Activated CD8-positive, alpha-beta memory T cell treated with anti-CD3 and anti-CD28 coated beads for 24 hours (primary cell): Measurements from ENCODE around the gene TMEM238.

ENCODE experiments used
- DNase-seq: peaks from one replicate; pipeline ENCODE4 v3.0.0-alpha.2; 2020

Gene TMEM238

DNA sequence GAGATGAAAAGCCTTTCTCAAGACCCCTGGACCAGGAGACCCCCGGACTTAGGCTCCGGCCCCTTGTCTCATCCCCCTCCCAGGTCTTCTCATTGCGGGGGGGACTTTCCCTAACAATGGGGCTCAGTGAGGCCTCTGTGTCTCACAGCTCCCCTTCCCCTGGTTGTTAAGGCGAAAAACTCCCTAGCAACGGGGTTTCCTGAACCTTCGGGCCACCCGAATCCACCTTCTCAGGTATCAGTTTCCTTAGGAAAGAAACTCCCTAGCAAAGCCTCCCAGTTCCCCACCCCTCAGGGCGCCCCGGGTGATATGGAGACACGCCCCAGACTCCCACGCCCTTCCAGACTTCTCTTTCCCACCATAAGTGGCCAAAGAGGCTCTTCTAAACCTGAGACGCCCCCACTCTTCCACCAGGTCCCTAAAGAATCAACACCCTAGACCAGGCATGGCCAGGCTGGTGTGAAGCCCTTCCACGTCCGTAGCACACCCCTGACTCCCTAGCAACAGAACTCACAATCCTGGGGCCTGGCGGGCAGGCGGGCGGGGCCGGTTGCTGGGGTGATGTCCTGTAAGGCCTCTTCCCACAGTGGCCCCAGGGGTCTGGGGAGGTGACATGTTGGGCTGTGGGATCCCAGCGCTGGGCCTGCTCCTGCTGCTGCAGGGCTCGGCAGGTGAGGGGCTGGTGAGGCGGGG, 7.7 kb downstream of the TMEM238 start, which contains the start of gene TMEM190:
Gene TMEM190, plus strand, starts transcription at position 586 of the 693 bp plus-strand sequence. Its CDS starts 28 bp downstream, at position 614.
- no peak for DNase-seq

DNA sequence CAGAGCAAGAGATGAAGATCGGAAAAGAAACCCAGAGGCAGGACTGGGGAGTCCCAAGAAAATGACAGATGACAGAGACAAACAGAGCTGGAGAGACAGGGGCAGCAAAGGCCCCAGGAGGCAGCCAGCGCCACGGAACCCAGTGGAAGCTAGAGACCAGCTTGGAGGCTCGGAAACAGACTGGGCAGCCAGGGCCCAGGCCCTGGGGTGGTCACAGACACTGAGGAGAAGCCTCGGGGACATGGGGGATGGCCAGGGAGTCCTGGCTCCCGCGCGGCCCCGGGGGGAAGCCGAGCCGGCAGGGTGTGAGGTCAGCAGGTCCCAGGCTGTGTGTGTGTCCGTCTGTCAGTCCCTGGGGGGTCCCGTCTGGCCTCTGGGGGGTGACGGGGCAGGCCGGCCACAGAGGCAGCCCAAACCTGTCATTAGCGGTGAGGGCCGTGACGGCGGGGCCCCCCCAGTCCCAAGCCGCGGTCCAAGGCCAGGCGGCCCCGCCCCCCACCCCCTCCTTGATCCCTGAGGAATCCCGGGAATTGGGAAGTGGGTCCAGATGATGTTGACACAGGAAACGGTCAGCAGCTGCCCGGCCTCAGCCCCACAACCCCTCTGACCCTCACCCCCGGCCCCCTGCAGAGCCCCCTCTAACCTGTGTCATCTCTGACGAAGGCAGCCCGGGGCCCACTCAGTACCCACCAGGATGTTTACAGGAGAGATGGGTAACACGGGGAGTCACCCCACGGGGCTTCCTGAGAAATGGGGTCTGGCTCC, 9.9 kb downstream of the TMEM238 start:
- DNase-seq, result no peak

DNA sequence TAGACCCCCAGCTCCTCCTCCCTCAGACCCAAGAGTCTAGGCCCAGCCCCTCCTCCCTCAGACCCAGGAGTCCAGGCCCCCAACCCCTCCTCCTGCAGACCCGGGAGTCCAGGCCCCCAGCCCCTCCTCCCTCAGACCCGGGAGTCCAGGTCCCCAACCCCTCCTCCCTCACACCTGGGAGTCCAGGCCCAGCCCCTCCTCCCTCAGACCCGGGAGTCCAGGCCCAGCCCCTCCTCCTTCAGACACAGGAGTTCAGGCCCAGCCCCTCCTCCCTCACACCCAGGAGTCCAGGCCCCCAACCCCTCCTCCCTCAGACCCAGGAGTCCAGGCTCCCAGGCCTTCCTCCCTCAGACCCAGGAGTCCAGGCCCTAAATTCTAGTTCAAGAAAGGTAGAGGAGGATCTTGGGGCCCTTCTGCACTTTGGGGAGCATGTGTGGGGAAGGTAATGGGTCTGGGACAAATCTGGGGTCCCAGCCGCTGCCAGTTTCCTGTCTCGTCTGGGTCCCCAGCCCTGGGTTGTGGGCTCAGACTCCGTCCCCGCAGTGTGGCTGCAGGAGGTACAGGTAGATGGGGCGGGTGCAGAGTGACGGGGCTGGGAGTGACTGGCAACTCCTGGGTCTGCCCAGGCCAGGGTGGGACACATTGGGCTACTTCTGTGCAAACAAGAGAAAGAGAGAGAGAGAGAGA, 10.6 kb downstream of the TMEM238 start:
- DNase-seq, result no peak

DNA sequence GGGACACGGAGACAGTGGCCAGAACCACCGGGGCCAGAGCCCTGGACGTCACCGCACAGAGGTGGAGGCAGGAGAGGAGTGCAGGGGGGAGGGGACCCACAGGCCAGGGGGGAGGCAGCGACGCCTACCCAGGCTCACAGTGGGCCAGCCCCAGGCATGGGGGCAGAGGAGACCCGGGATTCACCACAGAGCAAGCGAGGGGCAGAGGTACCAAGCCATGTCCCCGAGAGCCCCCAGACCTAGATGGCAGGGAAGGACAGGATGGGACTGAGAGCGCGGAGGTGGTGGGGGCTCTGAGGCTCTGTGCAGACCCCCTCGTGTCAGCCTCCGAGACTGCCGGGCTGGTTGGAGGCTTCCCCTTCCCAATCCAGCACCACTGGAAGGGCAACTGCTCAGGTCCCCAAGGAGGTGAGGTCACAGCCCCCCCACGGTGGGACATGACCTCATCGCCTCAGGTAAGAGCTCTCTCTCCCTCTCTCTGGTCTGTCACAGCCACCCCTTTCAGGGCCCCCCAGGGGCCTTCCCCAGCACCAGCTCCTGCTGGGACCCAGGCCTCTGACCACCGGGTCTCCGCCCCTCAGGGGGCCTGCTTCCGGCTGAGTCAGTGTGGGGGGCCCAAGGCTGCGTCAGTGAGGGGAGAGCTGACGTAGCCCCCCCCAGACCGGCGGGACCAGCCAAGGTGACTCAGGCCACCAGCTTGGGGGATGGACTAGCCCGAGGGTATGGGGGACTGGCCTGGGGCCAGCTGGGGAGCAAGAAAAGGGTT, 11.6 kb downstream of the TMEM238 start:
- DNase-seq, result peak; percentile 60

DNA sequence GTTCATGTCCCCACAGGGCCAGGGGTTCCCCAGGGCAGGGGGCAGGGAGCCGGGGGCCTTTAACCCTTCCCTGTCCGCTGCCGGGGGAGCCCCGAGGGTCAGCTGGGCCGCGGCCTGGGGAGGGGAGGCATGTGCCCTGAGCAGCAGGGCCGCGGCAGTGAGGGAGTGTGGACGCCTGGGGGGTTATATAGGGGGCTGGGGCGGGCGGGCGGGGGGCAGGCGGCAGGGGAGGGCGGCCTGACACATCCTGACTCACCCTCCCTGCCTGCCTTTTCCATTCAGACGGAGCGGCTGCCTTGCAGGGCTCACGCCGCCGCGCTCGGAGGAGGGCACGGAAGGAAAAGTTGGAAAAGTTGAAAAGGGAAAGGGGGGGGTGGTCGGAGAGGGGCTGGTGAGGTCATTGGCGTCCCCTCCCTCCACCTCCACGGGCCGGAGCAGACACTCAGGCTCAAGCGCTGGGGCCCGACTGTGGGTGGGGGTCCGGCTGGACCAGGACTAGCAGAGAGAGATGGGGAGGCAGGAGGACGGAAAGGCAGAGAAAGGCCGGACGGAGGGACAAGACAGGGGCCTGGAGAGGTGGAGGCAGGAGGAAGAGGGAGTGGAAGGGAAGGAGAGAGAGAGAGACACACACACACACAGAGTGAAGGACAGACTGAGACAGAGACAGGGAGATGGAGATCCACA, 13.6 kb downstream of the TMEM238 start, which contains the start of gene IL11:
Gene IL11, minus strand, starts transcription at position 159 of the 684 bp plus-strand sequence. Its CDS starts 153 bp downstream, at position 6.
- DNase-seq, result no peak

DNA sequence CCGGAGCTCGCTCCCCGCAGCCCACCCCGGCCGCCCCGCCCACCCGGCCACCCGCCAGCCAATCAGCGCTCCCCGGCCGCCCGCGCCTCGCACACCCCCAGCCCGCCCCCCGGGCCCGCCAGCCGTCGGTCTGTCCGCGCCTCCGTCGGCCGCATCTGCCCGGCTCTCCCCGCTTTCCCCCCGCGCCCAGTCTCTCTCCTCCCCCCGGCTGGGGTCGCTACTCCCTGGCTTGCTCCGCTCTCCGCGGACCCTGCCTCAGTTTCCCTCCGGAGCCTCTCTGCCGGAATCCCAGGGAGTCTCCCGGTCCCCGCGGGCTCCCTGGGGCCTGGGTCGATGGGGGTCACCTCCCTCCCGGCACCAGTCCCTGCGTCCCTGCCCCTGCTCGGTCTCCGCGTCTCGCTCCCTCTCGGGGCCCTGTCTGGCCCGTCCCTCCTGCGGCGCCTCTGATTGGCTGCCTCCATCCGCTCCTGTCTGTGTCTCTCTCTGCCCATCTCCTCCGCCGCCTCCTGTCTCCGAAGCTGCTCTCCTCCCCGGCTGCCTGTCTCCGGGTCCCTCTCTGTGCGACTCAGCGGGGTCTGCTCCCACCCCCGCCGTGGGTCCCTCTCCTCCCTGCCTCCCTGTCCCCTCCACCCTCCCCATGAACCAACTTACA, 14.3 kb downstream of the TMEM238 start:
- DNase-seq, result peak; percentile 71

DNA sequence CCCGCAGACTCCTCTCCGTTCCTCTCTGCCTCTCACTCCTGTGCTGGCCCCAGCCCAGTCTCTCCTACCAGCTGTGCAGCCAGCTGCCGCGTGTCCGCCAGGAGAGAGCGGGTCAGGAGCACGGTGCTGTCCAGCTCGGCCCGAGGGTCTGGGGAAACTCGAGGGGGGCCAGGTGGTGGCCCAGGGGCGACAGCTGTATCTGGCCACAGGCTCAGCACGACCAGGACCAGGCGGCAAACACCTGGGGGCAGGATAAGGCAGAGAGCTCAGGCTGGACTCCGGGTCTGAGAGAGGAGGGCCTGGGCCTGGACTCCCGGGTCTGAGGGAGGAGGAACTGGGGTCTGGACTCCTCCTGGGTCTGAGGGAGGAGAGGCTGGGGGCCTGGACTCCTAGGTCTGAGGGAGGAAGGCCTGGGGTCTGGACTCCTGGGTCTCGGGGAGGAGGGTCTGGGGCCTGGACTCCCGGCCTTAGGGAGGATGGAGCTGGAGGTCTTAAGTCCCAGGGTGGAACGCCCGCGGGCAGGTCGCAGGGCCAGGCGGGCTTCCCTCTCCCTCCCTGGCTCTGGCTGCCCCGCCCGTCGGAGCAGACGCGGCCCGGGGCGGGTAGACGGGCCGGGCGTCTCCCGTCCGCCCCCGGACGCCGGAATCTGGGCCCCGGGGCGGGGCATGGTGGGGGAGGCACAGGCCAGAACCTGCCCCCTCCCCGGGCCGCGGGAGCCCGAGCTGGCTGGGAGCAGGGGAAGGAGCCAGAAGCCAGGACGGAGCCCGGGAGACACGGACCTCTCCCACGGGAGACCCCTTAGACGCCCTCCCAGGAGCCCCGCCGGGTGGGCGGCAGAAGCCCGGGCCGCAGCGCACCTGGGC, 15.2 kb downstream of the TMEM238 start:
- DNase-seq, result peak; percentile 68

DNA sequence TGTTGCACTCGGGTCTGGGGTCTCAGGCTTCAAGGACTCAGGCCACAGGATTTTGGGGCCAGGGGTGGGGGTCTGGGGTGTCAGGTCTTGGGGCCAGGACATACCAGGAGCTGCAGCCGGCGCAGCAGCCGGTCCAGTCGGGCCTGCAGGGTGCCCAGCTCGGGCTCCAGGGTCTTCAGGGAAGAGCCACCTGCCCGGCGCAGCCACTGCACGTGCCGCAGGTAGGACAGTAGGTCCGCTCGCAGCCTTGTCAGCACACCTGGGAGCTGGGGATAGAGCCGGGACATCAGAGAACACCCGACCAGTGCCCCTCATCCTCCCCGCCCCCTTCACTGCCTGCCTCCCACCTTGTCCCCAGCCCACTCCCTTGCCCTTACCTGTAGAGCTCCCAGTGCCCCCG, 16.0 kb downstream of the TMEM238 start:
- DNase-seq, result no peak

DNA sequence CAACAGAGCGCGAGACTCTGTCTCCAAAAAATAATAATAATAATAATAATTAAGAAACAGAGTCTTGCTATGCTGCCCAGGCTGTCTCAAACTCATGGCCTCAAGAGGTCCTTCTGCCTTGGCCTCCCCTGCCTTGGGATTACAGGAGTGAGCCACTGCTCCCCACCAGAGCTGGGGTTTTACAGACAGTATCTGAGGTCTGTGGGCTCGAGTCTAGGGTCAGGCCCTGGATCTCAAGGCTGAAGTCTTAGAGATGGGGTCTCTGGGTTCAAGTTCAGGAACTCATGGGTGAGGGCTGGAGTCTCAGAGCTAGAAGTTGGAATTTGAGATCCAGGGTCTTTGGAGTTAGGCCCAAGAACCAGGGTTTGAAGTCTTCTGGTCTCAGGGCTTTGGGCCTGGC, 17.3 kb downstream of the TMEM238 start:
- no peak for DNase-seq

DNA sequence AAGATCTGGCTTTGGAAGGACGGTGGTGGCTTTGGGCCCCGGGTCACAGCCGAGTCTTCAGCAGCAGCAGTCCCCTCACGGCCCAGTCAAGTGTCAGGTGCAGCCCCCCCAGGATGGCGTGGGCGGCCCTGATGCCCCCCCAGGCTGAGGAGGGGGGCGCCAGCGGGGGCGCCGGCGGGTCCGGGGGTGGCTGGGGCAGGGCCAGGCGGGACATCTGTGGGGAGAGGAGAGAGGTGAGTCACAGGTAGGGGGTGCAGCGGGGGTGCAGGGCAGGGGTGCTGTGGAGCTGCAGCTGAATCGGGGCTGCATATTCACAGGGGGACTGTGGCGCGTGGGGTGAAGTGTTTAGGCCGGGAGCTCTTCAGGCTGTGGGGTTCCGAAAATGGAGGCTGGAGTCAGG, 18.1 kb downstream of the TMEM238 start:
- no peak for DNase-seq

DNA sequence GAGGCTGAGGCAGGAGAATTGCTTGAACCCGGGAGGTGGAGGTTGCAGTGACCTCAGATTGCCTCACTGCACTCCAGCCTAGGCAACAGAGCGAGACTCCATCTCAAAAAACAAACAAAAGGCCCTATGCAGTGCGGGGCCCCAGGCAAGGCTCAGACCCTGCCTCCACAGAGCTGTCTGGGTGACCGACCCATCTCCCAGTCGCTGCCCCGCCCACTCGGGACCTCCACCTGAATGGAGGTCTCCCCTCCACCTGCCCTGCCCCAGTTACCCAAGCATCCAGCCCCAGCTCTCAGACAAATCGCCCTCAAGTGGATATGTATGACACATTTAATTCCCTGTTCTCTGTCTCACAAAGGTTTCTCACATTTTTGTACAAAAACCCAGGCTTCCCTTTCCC, 18.8 kb downstream of the TMEM238 start:
- no peak for DNase-seq

DNA sequence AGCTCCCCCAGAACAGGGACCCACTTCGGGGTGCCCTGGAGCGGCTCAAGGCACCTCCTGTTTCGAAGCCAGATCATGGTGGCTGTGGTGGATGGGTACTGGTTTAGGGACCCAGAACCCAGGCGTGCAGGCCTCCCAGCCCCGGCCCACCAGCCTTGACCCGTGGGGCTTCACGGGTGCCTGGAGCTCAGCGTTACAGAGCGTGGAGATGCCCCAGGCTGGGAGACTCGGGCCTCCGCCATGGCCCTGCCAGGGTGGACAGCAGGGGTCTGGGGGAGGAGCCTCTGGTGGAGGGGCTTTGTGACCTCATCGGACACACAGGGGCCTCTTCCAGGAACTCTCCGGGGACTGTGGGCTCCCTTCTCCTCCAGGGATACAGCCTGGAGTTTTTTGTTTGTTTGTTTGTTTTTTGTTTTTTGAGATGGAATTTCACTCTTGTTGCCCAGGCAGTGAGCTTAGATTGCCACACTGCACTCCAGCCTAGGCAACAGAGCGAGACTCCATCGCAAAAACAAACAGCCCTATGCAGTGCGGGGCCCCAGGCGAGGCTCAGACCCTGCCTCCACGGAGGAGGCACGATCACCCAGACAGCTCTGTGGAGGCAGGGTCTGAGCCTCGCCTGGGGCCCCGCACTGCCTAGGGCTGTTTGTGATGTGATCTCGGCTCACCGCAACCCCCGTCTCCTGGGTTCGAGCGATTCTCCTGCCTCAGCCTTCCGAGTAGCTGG, 20.9 kb downstream of the TMEM238 start, which contains the start of gene GARIN5B:
Gene GARIN5B, minus strand, starts transcription at position 271 of the 727 bp plus-strand sequence. Its CDS starts 194 bp downstream, at position 77.
- no peak for DNase-seq

DNA sequence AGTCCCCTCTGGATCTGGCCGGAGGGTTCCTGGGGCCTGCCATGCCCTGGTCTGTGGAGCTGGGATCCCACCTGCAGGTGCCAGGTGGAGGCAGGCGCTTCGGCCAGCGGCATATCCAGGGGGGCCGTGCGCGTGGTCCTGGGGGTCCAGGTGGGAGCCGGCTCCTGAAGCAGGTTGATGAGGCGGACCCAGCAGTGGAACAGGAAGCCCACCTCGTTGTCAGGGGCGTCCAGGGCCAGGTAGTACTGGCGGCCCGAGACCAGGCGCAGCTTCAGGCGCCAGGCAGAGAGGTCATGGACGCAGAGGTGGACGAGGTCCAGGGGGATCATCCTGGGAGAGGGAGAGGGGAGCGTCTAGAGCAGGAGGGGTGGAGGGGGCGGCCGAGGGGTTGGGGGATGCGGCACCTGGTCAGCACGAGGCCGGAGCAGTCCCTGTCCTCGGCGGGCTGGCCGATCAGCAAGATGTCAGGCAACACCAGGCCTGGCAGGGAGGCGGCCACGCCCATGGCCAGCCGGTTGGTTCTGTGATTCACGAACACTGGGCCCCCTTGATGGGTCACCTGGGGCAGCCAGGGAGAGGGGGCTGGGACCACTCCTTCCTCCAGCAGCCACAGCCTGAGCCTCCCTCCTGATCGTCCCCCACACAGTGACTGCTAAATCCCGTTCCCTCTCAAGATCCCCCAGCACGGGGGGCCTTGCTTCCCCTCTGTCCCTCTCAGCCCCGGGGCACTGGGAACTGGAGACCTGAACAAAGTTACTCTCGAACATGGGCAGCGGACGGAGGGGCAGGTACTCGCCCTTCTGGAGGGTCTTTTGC, 21.7 kb downstream of the TMEM238 start:
- no peak for DNase-seq

DNA sequence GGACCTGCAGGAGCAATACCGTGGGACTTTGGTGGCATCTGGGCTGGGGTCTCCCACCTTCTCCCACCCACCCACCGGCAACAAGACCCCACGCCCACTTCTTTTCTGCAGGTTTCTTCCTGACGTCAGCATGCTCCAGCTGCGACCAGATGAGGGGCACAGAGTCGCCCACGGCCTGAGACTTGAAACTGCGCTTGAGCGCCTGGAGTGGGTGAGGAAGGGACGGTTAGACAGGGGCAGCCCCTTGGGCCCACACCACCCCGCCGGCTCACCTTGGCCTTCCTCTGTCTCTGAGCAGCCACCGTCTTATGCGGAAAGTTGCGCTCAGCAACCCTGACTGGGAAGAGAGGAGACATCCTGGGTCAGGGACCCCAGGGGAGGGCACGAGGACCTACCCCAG, 23.2 kb downstream of the TMEM238 start:
- no peak for DNase-seq

DNA sequence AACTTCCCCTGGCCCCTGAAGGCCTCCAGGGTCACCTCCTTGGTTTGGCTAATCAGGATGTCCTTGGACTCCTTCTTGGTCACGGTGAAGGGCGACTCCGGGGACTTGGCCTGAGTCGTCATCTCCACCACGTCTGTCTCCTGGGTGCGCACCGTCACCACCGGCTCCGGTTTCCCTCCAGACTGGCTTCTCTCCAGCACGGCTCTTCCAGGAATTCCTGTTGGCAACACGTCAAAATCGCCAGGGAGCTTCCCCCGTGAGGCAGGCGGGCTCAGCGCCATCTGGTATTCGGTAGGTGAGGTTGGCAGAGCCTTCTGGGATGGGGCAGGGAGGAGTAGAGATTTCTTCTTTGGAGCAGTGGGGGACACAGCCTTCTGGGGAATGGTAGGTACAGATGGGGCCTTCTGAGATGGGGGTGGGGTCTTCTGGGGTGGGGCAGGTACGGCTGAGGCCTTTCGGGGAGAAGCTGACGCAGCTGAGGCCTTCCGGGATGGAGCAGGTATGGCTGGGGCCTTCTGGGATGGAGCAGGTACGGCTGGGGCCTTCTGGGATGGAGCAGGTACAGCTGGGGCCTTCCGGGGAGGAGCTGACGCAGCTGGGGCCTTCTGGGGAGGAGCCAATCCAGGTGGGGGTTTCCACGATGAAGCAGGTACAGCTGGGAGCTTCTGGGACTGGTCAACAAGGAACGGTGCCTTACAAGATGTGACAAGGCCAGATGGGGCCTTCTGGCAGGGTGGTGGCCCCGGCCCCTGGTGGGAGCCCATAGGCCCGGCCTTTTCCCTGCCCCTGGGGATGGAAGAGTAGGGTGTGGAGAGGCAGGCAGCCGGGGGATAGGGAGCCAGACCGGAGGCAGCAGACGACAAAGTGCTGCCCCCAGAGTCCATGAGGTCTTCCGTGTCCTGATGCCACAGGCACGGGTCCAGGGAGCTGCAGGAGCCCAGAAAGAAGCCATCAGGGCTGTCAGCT, 24.9 kb downstream of the TMEM238 start:
- no peak for DNase-seq

DNA sequence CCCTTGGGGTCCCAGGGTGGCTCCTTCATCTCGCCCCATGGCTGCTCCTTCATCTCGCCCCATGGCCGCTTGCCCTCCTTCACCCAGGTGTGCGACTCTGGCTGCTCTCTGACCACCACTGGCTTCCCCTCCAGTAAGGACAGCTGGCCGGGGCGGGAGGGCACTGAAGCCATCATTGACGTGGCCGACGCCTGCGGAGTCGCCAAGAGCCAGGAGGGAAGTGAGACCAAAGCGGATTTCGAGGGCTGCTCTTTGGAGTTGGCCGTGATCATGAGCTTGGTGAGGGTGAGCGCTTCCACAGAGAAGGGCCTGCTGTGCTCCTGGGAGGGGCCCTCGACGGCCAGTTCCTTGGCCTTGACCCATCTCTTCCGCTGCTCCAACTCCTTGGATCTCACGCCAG, 25.6 kb downstream of the TMEM238 start:
- DNase-seq, result no peak

DNA sequence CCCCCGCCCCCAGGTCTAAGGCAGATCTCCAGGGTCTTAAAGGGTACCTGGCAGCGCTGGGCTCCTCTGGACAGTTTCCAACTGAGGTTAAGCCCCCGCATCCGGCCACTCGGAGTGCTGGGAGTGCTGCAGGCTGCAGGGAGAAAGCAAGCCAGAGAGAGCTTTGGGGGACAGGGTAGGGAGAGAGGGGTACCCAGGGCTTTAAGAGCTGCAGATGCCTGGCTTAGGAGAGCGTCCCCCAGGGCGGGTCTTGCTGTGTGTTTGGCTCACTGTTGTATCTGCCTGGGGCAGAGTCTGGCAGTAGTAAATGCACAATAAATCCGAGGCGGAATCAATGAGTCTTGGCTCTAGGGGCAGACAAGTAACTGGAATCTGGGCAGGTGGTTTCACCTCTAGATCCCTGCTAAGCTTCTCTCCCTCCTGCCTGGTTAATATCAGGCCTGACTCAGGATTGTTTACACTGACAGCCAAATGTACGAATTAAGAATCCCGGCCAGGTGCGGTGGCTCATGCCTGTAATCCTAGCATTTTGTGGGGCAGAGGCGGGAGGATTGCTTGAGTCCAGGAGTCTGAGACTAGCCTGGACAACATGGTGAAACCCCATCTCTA, 28.8 kb downstream of the TMEM238 start:
- DNase-seq, result no peak
